ENCODE data around the gene MAGEA10.

- TF ChIP-seq CTCF (IDR thresholded peaks at IDR 0.05): no peak
- no peak for TF ChIP-seq POLR2A (IDR thresholded peaks at IDR 0.05)
These were observed 29.9 kb downstream of the MAGEA10 start for GRCh38 chrX:152108527-152108926.
